H9 (cell line): Measurements from ENCODE around the gene CHRM4. TPM values are rescaled to one million over a fixed set of nuclear protein-coding genes. Genes with fewer than 3 reads are reported as not detected.
A peak's percentile ranks its signal among the peaks of the same experiment; 100 is the strongest.

Source experiments
- DNase-seq: peaks from one replicate; pipeline ENCODE4 v3.0.0-alpha.2; 2017
- H2AFZ ChIP-seq: one replicate; pipeline ENCODE4 v1.6.1; 2013; ENCODE audit warnings: mild to moderate bottlenecking, low read length, control low read depth, moderate library complexity
- H2AK5ac ChIP-seq: 2 replicates; pipeline ENCODE4 v1.6.1; 2013; ENCODE audit warnings: low read length, control low read depth, mixed read lengths; ENCODE audit not compliant: insufficient read length
- H2BK120ac ChIP-seq: one replicate; pipeline ENCODE4 v1.6.1; 2013; ENCODE audit warnings: low read depth, mild to moderate bottlenecking, low read length, control low read depth, inconsistent platforms; ENCODE audit not compliant: poor library complexity, severe bottlenecking
- H2BK12ac ChIP-seq: 2 replicates; pipeline ENCODE4 v1.6.1; 2013; ENCODE audit warnings: low read length, control low read depth, mixed read lengths, low read depth; ENCODE audit not compliant: insufficient read length
- H2BK15ac ChIP-seq: 2 replicates; pipeline ENCODE4 v1.6.1; 2013; ENCODE audit warnings: low read depth, low read length, control low read depth
- H2BK20ac ChIP-seq: one replicate; pipeline ENCODE4 v1.6.1; 2013; ENCODE audit warnings: low read depth, mild to moderate bottlenecking, low read length, control low read depth, inconsistent platforms; ENCODE audit not compliant: poor library complexity, severe bottlenecking
- H2BK5ac ChIP-seq: 2 replicates; pipeline ENCODE4 v1.6.1; 2013; ENCODE audit warnings: low read length, control low read depth, mixed read lengths; ENCODE audit not compliant: insufficient read length
- H3K14ac ChIP-seq: 2 replicates; pipeline ENCODE4 v1.6.1; 2013; ENCODE audit warnings: low read length, control low read depth; ENCODE audit not compliant: insufficient read depth
- H3K18ac ChIP-seq: 2 replicates; pipeline ENCODE4 v1.6.1; 2013; ENCODE audit warnings: low read depth, mild to moderate bottlenecking, mixed read lengths, low read length, control low read depth; ENCODE audit not compliant: insufficient read length
- H3K23ac ChIP-seq: 2 replicates; pipeline ENCODE4 v1.6.1; 2013; ENCODE audit warnings: low read length, control low read depth, mixed read lengths, low read depth; ENCODE audit not compliant: insufficient read length
- H3K23me2 ChIP-seq: 2 replicates; pipeline ENCODE4 v1.6.1; 2013; ENCODE audit warnings: low read depth, mild to moderate bottlenecking, mixed read lengths, low read length, control low read depth; ENCODE audit not compliant: insufficient read length, poor library complexity, severe bottlenecking
- H3K27ac ChIP-seq: 2 replicates; pipeline ENCODE4 v1.5.1; 2013; ENCODE audit warnings: low read length, control low read depth, mixed read lengths, low read depth; ENCODE audit not compliant: insufficient read length
- H3K27me3 ChIP-seq: 2 replicates; pipeline ENCODE4 v1.6.1; 2013; ENCODE audit warnings: low read length, control low read depth, inconsistent platforms; ENCODE audit not compliant: insufficient read depth
- H3K4ac ChIP-seq: 2 replicates; pipeline ENCODE4 v1.6.1; 2013; ENCODE audit warnings: low read depth, mild to moderate bottlenecking, control low read depth, inconsistent platforms, low read length, moderate library complexity
- H3K4me1 ChIP-seq: 2 replicates; pipeline ENCODE4 v1.6.1; 2013; ENCODE audit warnings: low read length, control low read depth, inconsistent platforms; ENCODE audit not compliant: insufficient read depth
- H3K4me2 ChIP-seq: 2 replicates; pipeline ENCODE4 v1.6.1; 2013; ENCODE audit warnings: low read length, control low read depth, mixed read lengths; ENCODE audit not compliant: insufficient read length, insufficient read depth
- H3K56ac ChIP-seq: 2 replicates; pipeline ENCODE4 v1.6.1; 2013; ENCODE audit warnings: low read depth, mild to moderate bottlenecking, mixed read lengths, low read length, control low read depth; ENCODE audit not compliant: insufficient read length
- H3K79me1 ChIP-seq: 2 replicates; pipeline ENCODE4 v1.6.1; 2013; ENCODE audit warnings: low read depth, mild to moderate bottlenecking, moderate library complexity, low read length, control low read depth, inconsistent platforms; ENCODE audit not compliant: insufficient read depth, poor library complexity, severe bottlenecking
- H3K79me2 ChIP-seq: 2 replicates; pipeline ENCODE4 v1.6.1; 2013; ENCODE audit warnings: low read length, control low read depth, inconsistent platforms; ENCODE audit not compliant: insufficient read depth
- H3K9ac ChIP-seq: 2 replicates; pipeline ENCODE4 v1.6.1; 2013; ENCODE audit warnings: low read length, control low read depth, mixed read lengths; ENCODE audit not compliant: insufficient read length; ENCODE audit errors: extremely low read depth
- H3K9me3 ChIP-seq: one replicate; pipeline ENCODE4 v1.6.1; 2013; ENCODE audit warnings: low read depth, low read length, inconsistent platforms; ENCODE audit not compliant: control insufficient read depth
- H3T11ph ChIP-seq: one replicate; pipeline ENCODE4 v1.6.1; 2013; ENCODE audit warnings: mild to moderate bottlenecking, low read length, control low read depth, inconsistent platforms
- H4K20me1 ChIP-seq: one replicate; pipeline ENCODE4 v1.6.1; 2013; ENCODE audit not compliant: control insufficient read depth, insufficient read length, insufficient read depth
- H4K5ac ChIP-seq: 2 replicates; pipeline ENCODE4 v1.6.1; 2013; ENCODE audit warnings: low read depth, mild to moderate bottlenecking, mixed read lengths, low read length, control low read depth; ENCODE audit not compliant: insufficient read length
- H4K8ac ChIP-seq: replicated peaks from 2 replicates; pipeline ENCODE4 v1.6.1; 2013; ENCODE audit warnings: low read length, control low read depth, mixed read lengths, low read depth; ENCODE audit not compliant: insufficient read length
- H4K91ac ChIP-seq: 2 replicates; pipeline ENCODE4 v1.6.1; 2013; ENCODE audit warnings: low read depth, mild to moderate bottlenecking, moderate library complexity, mixed read lengths, low read length, control low read depth; ENCODE audit not compliant: insufficient read length
- H3K27ac Mint-ChIP-seq, 3 experiments: 2 replicates in 2 of 3; 3 replicates in 1 of 3; pipeline ENCODE4 v1.8.0; 2020 to 2021; ENCODE audit warnings: mixed read lengths in 3 of 3, mild to moderate bottlenecking in 1 of 3, moderate library complexity in 1 of 3
- H3K27me3 Mint-ChIP-seq: 2 replicates; pipeline ENCODE4 v1.8.0; 2021; ENCODE audit warnings: low read depth, mild to moderate bottlenecking, moderate library complexity, mixed read lengths
- H3K36me3 Mint-ChIP-seq, 3 experiments: 2 replicates in 2 of 3; 3 replicates in 1 of 3; pipeline ENCODE4 v1.8.0; 2020 to 2021; ENCODE audit warnings: low read depth in 3 of 3, mixed read lengths in 3 of 3; ENCODE audit not compliant: insufficient read depth in 1 of 3
- H3K4me1 Mint-ChIP-seq, 2 experiments: 2 replicates each; pipeline ENCODE4 v1.8.0; 2020; ENCODE audit warnings: mixed read lengths in 2 of 2
- H3K4me3 Mint-ChIP-seq, 2 experiments: 2 replicates in 1 of 2; 3 replicates in 1 of 2; pipeline ENCODE4 v1.8.0; 2020 to 2021; ENCODE audit warnings: mild to moderate bottlenecking in 2 of 2, mixed read lengths in 2 of 2, moderate library complexity in 1 of 2
- H3K9me3 Mint-ChIP-seq, 2 experiments: 2 replicates in 1 of 2; 3 replicates in 1 of 2; pipeline ENCODE4 v1.8.0; 2020; ENCODE audit warnings: mild to moderate bottlenecking in 2 of 2, mixed read lengths in 2 of 2, moderate library complexity in 1 of 2
- WGBS: extraction: QIAGEN DNeasy Blood & Tissue Kit; methylation state at CpG from one replicate; pipeline ENCODE4 v1.1.7; 2013; ENCODE audit warnings: missing lambda C conversion rate, low lambda C conversion rate, mixed read lengths; ENCODE audit not compliant: insufficient read length; ENCODE audit errors: extremely low coverage; 5-methylcytosine and 5-hydroxymethylcytosine counted together
- total RNA-seq: library from RNA; stranded (reverse); gene quantifications from 2 replicates; pipeline ENCODE4 v1.2.1, GENCODE V29; 2021
- TF ChIP-seq, protein P1 (sequence below): fragments of 200-600 bp; sonication (generic); conservative IDR thresholded peaks from 3 replicates; pipeline ENCODE4 v1.8.0; 2021; ENCODE audit warnings: antibody characterized with exemption, mild to moderate bottlenecking

The CHRM4 gene
- total RNA-seq, 1 experiment from 2014 or later = 1.0 TPM

DNA sequence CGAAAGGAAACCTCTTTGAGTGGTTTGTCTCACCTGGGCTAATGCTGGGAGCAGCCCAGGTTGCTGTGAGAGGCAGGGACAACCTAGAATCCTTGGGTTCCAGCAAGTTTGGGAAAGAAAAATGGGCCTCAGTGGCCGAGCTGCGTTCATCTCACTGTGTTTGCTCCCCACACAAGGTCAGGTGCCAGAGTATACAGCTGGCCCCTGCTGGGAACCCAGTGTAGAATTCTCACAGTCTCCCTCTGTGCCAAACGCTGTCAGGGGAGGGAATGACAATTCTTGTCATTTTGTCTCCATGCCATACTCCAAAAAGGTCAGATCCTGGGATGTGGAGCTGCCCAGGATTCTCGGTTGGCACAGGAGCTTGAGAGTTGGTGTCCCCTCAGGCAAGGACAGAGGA, 40.0 kb downstream of the CHRM4 start:
- peaks cover 10% of the 10 kb centered on the region for H3K23me2 ChIP-seq
- no peak overlapping the region for H2AFZ ChIP-seq
- H3K27ac ChIP-seq = no peak overlapping the region
- no peak overlapping the region for H3K14ac ChIP-seq
- no peak overlapping the region for H3K4ac ChIP-seq
- H4K8ac ChIP-seq = no peak overlapping the region
- no peak overlapping the region for H3T11ph ChIP-seq
- Mint-ChIP-seq H3K4me3 (peak overlapping the region in 1 of 2 experiments; percentile 42; a peak in 2 of 5 replicates), H3K9me3 (no peaks in the 10 kb centered on the region; a peak in 1 of 5 replicates), H3K27ac (peak overlapping the region in 2 of 3 experiments; percentile 70 to 77; a peak in 4 of 7 replicates), H3K36me3 (peaks cover 0 to 10% (median 0%) of the 10 kb centered on the region in 3 experiments; a peak in 1 of 7 replicates), H3K27me3 (0 out of 2 replicates have a peak, but pooled peaks cover 1% of the 10 kb centered on the region), H3K4me1 (peaks cover 56 to 67% of the 10 kb centered on the region in 2 experiments)
- H3K4me1 ChIP-seq = peaks cover 14% of the 10 kb centered on the region; the same call in 1 of the 2 replicates
- H2BK20ac ChIP-seq = no peak overlapping the region
- H3K56ac ChIP-seq = no peak overlapping the region
- H3K79me1 ChIP-seq = peaks cover 12% of the 10 kb centered on the region
- no peaks in the 10 kb centered on the region for H3K9me3 ChIP-seq
- no peak overlapping the region for H4K5ac ChIP-seq
- no peak overlapping the region for H2AK5ac ChIP-seq
- no peak overlapping the region for H2BK15ac ChIP-seq
- no peak overlapping the region for H4K91ac ChIP-seq
- H2BK5ac ChIP-seq = no peak overlapping the region
- H4K20me1 ChIP-seq = peaks cover 5% of the 10 kb centered on the region
- no peaks in the 10 kb centered on the region for H3K27me3 ChIP-seq
- H3K18ac ChIP-seq = no peak overlapping the region
- H3K79me2 ChIP-seq = peaks cover 14% of the 10 kb centered on the region; the same call in 1 of the 2 replicates
- H3K23ac ChIP-seq = no peak overlapping the region
- DNase-seq = no peak
- no peak overlapping the region for H3K4me2 ChIP-seq
- H3K9ac ChIP-seq = no peak overlapping the region
- no peak overlapping the region for H2BK12ac ChIP-seq
- H2BK120ac ChIP-seq = no peak overlapping the region
- TF ChIP-seq, protein P1, sequence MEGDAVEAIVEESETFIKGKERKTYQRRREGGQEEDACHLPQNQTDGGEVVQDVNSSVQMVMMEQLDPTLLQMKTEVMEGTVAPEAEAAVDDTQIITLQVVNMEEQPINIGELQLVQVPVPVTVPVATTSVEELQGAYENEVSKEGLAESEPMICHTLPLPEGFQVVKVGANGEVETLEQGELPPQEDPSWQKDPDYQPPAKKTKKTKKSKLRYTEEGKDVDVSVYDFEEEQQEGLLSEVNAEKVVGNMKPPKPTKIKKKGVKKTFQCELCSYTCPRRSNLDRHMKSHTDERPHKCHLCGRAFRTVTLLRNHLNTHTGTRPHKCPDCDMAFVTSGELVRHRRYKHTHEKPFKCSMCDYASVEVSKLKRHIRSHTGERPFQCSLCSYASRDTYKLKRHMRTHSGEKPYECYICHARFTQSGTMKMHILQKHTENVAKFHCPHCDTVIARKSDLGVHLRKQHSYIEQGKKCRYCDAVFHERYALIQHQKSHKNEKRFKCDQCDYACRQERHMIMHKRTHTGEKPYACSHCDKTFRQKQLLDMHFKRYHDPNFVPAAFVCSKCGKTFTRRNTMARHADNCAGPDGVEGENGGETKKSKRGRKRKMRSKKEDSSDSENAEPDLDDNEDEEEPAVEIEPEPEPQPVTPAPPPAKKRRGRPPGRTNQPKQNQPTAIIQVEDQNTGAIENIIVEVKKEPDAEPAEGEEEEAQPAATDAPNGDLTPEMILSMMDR = no peak
- no CpG with 5 or more reads among the region's 5 CpGs for WGBS
